Measurements from ENCODE around the gene SEPTIN11.

SEPTIN11 gene

DNA sequence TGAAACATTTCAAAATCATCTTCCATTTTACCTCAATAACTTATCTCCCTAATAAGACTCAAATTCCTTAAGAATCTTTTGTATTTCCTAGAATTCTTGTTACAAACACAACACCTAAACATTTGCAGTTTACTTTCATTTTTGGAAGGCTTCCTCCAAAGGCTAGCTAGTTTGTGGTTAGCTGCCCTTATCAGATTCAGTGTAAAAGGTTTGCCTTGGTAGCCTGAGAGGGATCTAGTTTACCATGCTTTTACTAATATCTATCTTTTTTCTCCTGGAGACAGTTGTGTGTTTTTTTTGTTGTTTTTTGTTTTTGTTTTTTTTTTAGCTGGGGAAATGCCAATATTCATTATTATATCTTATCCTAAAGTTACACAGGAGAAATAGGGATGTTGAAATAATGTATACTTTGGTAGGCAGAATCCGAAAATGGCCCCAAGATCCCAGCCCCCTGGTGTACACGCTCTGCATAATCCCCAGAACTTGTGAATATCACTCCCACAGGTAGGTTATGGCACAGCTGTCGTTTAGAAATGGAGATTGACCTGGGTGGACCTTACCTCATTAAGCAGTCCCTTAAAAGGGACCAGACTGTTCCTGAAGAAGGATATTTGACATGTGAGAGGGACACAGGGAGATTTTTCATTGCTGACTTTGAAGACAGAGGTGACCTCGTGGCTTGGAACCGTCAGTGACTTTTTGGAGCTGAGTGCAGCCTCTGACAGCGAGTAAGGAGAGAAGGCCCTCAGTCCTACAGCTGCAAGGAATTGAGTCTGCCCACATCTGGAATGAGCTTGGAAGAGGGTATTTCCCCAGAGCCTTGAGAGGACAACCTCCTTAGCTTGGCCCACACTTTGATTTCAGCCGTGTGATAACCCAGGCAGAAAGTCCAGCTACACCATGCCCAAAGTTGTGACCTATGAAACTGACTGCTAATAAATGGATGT, 33.4 kb downstream of the SEPTIN11 start:
- no peak for DNase-seq

DNA sequence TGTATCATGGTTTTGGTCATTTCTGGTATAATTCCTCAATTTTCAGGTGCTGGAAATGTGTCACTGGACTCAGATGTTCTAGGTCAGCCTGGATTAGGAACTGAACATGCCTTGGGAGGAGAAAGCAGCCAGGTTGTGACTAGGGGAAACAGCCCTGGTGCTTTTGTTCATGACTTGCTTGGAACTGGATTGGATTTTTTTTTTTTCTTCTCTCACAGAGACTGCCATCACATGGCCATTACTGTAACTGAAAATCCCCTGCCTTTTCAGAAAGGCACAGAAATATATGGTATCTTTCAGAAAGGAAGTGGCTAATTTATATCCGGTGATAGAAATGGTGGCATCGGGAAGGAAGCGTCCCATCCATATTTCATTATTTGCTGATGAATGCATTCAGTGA, 34.6 kb downstream of the SEPTIN11 start:
- DNase-seq, result no peak

- DNase-seq, result no peak
Measured at GRCh38 chr4:76984788-76985211, 35.2 kb downstream of the SEPTIN11 start.

DNA sequence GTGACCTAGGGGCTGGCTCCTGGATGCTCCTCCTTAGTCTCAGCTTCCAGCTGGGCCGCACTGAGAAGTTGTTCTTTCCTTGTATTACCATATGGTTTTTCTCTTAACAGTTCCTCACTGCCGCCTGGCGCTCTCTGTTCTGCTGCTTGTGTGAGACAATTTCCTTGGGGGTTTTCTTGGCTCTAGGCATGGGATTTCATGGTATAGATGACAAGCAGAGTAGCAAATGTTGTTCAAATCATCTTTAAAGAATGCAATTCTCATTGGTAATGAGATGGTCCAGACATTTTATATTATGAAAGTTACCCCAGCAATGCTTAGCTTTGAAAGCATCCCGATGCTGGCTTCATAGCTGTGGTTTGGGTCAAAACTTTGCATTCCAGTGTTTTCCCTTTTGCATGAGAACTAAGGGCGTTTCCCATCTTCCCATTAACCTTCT, 37.6 kb downstream of the SEPTIN11 start:
- no peak for DNase-seq

GRCh38 chr4:76987685-76988084, 38.1 kb downstream of the SEPTIN11 start:
- DNase-seq, result no peak

GRCh38 chr4:76989391-76990061, 40.0 kb downstream of the SEPTIN11 start:
- no peak for DNase-seq

DNA sequence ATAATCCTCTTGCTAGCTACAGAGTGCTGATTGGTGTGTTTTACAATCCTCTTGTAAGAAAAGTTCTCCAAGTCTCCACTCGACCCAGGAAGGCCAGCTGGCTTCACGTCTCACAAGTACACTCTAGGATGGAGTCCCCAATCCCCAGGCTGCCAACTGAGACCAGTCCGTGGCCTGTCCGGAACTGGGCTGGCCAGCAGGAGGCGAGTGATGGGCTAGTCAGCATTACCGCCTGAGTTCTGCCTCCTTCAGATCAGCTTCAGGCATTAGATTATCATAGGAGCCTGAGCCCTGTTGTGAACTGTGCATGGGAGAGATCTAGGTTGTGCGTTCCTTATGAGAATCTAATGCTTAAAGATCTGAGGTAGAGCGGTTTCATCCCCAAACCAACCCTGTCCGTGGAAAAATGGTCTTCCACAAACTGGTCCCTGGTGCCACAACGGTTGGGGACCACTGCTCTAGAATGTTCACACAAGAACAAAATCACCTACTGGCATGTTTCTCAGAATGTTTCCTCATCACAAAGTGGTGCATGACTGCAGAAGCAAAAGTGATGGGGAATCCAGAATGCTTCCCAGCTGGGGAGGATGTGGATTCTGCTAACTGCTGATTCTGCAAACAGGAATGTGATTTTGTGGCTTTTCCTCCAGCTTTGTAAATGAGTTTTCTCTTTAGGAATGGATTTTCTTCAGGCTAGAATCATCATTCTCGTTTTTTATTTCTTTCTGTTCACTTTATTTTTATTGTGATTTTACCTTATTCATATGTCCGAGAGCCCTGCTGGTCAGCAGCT, 40.9 kb downstream of the SEPTIN11 start:
- no peak for DNase-seq

DNA sequence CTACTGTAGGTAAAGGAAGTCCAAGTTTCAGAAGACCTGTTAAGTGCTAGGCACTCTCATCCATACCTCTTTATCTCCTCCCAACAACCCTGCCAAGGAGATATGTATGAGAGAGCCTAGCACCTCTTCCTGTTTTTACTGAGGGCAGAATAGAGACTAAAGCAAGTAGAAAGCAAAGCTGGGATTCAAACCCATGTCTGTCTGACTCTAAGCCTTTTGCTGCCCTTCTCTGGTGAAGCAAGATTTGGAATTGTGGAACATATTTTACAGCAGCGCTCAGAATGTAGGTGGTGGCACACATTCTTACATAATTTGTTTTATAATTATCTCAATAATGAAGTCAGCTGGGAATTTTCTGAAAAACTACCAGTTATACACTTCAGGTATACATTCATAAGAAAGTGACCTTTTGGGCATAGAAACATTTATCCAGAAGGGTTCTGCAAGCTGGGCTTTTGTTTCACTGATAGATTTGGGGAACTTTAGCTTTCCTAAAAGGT, 41.7 kb downstream of the SEPTIN11 start:
- no peak for DNase-seq

DNA sequence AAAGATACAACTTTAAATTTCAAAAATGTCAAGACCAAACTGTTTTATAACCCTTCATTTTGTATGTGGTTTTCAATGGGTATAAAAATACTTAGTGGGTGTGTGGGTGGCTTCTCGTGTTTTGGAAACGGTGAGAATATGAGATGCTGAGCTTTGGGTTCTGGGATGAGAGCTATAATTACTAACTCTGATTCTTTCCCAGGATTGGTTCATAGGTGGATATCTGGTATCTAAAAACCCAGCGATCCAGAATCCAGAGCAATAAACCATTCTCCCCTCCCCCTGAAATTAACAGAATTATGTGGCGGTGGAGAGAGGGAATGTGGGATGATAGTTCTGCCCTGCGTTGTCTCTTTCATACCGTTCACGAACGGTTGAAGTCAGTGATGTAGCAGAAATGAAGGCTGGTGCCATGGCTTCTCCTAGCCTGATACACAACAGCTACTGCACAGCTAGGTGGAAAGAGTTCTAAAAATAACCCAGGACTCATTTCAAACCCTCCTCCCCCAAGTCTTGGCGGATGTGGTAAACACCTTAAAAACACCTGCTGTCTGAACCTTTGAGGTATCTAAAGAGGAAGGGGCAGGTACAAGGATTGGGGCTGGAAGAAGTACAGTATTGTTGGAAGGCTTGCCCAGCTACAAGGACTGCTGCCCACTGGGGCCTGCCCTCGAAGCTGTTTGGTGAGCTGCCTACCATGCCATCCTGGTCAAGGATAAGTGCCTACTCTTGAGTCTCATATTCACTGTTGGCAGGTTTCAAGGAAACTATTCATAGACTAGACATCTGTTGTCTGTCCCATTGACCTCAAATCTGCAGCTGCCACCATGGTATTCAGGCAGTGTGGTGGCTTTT, 44.5 kb downstream of the SEPTIN11 start:
- no peak for DNase-seq

- DNase-seq, result no peak
Measured at GRCh38 chr4:76995776-76996175, 46.2 kb downstream of the SEPTIN11 start.

DNA sequence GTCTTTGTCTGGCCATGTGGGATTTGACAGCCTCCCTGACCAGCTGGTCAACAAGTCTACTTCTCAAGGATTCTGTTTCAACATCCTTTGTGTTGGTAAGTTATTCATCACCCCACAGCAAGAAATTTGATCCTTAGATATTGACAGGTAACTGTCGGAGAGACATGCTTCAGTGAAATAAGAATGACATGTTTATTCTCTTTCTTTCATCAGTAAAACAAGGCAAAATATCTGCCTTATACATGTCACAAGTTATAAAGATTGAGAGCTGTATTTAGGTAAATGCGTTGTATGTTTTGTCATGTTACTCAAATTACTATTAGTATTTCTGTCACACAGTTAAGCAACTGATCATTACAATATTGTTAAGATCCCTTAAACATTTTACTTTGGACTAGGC, 46.9 kb downstream of the SEPTIN11 start:
- DNase-seq, result no peak

GRCh38 chr4:76997077-76997476, 47.5 kb downstream of the SEPTIN11 start:
- DNase-seq, result no peak

- DNase-seq, result no peak
Measured at GRCh38 chr4:76997532-76997931, 48.0 kb downstream of the SEPTIN11 start.

DNA sequence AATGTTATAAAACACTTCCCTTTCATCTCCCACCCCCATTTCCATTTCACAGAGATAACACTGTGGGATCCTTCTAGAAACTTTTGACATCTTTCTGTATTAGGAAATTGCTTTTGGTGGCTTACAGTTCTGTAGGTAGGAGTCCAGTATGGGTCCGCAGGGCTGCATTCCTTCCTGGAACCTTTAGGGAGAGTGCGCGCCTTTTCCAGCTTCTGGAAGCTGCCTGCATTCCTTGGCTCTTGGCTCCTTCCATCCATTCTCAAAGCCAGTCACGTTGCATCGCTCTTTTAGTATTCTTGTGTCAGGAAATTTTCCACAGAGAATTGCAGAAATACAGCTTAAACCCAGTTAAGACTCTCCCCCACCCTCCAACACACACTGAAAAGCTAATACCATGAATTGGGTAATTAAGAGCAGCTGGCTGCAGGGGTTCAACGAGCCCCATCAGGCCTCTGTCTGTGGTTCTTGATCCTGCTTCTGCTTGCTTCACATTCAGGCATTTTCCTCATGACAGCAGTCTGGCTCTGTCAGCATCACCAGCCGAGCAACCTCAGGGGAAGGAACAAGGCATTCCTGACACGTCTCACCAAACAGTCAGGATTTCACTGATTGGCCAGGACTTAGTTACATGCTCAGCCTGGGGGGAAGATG, 48.8 kb downstream of the SEPTIN11 start:
- no peak for DNase-seq

All from NCI-H2227 treated with DMSO at 0.1 percent for 48 hours (cell line).